EL (cell line): ENCODE results near the gene MNX1.
A peak's percentile ranks its signal among the peaks of the same experiment; 100 is the strongest.

Experiments
- DNase-seq: peaks from one replicate; pipeline ENCODE4 v3.0.0-alpha.2; 2016

MNX1 gene

DNA sequence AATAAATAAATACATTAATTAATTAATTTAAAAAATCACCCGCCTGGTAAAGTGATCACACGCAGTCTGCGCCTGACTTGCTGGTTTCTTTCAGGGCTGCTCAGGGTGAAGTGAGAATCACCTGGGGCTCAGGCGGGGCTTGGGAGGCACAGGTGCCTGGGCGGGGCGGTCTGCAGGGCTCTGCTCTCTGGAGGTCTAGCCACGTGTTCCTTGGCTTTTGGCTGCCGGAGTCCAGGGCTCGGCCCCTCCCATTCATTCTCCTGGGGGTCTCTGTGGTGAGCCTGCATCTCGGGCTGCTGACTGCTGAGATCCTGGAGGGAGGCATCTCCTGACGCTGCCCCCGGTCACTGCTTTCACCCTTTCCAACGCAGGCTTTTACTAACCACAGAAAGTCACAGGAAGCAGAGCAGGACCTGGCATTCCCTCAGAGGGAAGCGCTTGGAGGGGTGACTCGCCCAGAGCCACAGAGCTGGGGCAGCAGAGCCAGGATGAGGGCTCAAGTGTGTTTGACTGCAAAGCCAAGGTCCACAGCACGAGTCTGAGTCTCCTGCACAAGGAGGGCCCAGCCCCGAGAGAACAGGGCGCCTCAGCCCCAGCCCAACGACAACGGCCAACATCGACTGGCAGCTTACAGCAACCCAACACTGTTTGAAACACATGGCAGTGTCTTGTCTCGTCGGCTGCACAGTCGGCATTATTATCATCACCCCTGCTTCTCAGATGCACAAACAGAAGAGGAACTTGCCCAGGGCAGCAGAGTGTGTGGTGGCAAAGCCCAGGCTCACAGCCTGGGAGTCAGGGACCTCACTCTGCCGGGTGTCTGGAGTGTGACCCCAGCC is 22.4 kb upstream of the MNX1 start:
- peak; percentile 46 for DNase-seq

DNA sequence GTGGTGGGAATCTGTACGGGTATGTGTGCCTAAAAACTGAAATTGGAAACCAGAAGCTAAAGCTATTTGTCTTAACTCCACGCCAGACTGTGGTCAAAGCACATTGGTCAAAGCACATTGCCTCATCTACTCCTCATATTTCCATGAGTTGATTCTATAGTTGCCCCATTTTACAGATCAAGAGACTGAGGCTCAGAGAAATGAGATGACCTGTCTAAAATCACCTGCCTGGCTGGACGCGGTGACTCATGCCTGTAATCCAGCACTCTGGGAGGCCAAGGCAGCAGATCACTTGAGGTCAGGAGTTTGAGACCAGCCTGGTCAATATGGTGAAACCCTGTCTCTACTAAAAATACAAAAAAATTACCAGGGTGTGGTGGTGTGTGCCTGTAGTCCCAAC is 21.7 kb upstream of the MNX1 start:
- no peak for DNase-seq

DNA sequence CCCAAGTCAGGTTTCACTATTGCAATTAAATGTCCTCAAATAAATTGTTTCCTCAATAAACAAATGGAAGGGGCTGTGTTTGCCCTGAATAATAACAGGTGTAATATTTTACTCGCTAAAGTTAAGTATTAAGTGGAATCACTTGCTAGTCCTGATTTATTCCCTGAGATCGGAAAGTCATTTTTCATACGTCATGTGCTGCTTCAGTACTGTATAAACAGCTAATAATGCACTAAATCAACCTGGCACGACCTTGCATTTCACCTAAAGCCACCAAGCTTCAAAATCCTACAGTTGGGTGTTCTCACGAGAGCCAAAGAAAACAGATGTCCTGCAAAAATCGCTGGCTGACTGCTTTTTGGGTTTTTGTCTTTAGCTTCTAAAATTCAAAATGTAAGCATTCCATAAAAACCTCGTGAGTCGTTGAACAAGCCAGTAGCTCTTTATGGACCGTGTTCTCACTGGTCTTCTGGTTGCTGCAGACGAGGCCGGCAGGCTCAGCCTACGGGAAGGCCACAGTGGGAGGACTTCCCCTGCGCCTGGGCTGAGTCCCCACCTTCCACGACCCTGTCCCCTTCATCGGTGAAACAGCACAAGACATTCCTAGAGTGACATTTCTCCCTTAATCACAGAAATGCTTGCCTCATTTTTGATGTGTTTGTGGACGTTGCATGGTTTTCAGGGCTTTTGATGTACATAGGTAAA is 17.9 kb upstream of the MNX1 start:
- DNase-seq: no peak

DNA sequence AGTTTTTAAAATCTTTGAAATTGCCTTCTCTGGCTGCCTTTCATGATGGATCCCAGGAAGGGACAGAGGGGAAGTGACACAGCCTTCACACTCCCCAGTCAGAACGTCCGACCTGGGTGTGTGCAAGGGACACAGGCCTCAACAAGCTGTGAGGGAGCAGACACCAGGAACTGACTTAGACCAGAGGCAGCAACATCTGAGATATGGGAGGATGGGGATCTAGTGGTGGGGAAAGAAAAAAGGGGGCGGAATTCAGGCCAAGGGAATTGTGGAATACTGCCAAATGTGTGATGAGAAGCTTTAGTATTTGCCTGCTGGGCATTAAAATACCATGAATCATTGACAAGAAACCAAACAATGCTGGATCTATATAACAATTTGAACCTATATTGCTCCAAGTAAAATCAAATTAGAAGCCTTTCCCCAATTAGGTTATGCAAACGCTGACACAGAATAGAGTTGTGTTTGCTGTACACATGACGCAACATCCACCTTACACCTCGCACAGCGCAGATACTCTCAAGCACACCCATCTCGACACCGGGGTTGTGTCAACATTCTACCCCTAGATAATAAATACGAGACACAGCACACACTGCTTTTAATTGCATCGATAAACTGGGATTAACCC is 17.2 kb upstream of the MNX1 start:
- peak; percentile 76 for DNase-seq

DNA sequence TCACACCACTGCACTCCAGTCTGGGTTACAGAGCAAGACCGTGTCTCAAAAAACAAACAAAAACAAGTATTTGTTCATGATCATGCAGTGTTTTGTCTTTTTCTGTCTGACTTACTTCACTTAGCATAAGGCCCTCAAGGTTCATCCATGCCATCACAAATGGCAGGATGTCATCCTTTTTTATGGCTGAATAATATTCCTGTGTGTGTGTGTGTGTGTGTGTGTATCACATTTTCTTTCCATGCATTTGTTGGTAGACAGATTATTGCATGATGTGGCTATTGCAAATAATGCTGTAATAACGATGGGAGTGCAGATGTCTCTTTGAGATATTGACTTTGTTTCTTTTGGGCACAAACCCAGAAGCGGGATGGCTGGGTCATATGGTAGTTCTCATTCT is 14.3 kb upstream of the MNX1 start:
- DNase-seq: no peak

DNA sequence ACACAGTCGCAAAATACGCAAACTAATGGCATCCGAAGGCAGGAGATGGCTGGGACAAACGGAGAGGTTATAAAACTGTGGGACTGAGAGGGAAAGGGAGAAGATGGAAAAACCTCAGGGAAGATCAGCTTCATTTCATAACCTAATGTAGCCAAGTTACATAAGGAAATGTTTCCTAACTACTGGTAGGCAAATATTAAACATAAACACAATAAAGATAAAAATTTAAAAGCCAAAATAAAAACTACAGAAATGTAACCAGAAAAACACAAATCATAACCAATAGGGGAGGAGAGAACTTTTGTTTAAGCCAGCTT is 13.1 kb upstream of the MNX1 start:
- DNase-seq: no peak

DNA sequence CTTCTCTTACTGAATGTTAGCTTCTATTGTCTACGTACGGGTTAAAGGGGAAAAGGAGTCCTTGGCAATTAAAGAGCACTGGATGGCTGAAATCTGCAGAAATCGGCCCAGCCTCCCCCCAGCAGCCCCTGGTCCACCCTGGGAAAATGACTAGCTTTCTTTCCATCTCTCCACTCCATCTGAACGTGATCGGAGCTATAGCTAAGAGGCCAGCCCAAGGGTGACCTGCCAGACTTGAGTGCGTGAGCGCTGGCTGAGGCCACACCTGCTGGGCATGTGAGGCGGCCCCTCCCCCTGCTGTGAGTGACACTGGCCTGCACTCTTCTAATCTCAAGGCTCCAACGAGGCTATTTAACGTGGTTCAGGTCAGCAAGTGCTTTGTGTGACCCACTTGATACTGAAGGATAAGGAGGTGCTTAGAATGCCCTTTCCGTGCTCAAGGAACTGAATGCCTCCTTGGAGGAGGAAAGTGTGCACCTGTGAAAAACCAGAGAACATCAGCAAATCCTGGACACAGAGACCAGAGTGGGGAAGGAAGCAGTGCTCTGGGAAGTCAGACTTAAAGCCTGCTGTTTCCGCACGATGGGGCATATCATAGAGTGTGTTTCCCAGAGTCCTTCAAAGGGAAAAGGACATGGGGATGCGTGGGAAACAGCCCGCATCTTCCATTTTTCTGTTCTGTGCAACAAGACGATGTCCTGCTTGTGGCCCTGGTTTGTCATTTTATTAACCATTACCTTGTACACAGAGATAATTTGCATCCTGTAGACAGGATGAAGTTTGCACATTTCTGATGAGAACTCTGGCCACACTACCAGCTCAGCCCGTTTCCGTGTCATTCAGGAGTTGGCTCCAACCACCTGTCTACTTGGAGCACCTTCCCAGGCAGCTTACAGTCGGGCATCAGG is 12.5 kb upstream of the MNX1 start:
- no peak for DNase-seq

DNA sequence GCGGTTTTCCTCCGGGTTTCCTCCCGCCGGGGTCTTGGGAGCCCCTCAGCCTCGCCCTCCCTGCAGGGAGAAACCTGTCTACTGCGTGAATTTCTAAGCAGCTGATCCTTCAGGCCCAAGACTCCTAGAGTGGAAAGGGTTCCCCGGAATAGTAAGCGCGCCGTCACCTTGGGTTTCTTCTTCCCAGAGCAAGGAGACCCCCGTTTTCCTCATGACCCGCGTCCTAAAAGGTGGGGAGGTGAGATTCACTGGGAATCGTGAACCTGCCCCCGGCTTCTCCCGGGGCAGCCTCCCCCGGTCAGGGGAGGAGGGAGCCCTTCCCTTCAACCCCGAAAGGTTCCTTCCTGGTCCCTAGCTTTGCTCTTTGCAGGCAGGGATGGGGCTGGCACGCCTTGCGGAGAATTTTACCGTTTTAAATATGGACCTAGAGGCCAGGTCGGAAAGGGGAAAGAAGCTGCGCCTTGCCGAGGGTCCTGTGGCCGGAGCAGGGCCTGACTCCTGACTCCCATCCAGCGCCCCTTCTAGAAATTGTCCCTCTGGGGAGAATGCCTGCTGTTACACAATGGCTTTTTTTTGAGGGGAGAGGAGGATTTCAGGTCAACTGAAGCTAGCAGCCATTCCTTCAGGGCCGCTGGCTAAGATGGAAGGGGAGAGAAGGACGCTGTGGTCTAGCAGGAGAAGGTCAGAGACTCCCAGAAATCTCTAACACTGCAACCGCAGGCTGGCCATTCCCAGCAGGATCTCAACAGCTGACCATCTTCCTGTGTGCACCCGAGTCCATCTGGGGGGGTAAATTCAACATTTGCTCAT is 11.6 kb upstream of the MNX1 start:
- no peak for DNase-seq

DNA sequence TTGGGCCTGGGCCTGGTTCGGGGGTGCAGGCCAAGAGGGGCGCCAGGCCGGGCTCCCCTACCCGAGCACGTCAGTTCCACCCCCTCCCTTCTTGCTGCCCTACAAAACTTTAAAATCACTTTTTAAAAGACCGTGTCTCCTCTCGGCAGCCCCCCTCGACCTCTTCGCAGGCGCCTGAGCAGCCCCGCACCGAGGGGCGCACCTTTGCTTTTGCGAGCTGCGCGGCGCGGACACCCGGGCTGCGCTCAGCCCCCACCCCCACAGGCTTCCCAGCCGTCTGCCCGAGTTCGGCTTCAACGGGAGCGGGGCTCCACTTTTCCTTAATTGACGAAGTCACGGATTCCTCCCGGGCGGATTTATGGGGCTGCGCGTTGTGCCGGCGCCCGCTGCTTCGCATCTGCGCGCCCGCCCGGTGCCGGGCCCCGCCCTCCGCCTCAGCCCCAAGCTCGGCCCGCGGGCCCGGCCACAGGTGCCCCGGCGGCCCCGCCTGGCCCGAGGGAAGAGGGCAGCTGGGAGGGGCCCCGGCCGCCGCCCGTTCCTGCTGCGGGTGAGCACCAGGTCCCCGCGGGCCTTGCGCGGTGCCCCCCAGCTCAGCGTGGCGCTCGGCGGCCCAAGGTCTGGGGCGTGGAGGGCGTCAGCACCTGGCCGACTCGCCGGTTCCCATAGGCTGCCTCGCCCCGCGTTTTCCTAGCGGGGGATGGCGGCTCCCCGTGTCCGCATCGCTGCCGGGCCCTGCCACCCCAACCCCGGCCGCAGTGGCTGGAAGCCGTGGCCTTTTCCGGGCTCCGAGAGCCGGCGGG is 10.8 kb upstream of the MNX1 start:
- no peak for DNase-seq

DNA sequence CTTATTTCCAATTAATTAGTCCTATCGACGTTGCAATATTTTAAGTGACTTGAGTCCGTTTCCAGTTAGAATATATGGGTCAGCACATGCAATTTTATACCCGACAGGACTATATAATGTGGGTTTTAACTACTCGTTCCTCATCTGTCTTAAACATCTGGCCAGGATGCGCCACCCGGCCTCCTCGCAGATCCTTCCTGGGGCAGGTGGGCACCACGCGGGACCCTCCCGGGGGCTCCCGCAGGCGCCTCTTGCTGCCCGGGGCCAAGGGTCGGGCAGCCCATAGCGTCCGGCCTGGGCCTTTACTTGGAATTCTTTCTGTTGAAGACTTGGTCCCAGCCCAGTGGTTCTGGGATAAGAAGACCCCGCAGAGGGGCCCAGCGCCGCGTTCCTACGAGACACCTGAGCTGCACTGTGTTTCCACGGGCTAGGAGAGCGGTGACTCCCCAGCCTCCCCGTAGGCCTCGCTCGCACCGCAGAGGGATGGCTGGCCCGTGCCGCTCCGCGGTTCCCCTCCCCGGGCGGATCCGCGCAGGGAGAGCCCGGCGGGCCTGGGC is 10.1 kb upstream of the MNX1 start:
- DNase-seq: no peak

DNA sequence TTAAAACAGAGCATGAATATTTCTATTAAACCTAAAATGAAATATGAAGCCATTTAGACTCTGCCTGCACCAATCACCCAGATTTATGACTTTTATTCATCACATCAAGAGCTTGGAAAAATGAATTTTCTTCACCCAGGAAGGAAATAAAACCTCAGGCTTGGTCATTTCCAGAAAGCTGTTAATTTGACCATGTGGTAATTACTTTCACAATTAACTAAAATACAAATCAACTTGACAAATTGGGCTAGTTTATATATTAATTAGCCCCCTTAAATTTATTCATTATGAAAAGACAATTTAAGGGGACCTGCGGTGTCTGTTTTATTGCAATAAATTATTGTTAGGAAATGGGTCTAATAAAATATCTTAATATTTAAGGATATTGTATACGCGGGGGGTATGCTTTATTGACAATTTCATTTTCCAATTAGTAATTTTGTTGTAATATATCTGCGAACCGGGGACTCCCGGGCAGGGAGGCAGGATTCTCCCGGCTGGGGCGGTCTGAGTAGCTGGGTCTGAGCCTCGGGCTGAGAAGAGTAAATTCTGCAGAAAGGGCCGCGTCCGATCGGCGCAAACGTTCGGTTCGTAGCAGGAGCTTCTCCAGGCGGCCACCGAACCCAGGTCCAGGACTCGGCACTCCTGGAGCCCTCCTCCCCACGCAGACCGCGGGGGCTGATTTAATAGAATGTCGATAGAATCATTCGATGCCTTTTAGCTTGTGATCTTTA is 9.4 kb upstream of the MNX1 start:
- DNase-seq: no peak

DNA sequence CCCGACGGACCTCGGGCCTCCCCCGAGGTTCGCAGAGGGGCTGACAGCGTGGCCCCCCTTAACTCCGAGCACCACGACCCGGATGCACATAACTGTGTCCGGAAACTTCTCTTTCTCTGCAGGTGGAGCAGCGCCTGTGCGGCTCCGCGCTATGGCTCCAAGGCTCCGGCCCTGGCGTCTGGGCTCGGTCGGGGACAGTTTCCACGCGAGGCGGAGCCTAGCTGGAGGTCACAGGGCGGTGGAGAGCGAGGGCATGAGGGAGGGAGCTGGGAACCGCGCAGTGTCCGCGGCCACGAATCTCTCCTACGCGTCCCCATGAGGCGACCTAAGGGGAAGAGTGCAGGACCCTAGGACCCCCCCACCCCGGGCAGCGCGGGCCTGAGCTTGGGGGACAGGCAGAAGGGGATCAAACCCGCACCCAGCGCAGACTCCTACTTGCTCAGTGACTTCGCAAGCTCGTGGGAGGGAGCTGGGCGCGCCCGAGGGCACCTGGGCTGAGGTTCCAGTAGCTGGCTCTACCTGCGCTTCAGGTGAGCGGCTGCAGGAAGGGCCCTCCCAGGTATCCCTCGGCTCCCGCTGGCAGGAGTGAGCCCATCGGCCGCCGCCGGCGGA is 8.6 kb upstream of the MNX1 start:
- no peak for DNase-seq

DNA sequence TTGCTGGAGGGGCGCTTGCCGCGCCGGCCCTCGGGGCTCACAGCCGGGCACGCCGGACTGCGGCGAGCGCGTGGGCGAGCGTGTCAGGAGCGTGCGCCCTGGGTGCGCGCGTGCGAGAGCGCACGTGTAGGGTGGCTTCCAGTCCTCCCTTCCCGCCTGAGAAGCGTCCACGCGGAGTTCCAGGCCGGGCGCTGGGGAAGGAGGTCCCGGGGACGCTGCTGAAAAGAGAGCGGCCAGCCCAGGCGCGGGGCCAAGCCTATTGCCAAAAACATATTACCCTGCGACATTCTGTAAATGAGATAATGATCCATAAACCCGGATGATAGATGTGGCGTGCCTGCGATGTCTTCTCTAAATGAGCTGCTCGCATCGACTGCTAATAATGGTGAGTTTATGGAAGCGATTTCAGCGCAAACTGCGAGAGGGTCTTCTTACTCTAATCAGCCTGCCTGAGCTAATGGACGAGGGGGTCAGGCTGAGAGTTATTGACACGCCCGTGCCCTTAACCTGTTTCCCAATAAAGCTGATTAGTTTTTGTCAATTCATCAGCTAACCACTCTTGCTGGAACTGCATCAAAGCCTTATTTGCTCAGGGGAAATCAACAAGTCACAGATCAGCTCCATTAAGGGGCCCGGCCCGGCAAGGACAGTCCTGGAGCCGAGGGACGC is 8.0 kb upstream of the MNX1 start:
- no peak for DNase-seq

DNA sequence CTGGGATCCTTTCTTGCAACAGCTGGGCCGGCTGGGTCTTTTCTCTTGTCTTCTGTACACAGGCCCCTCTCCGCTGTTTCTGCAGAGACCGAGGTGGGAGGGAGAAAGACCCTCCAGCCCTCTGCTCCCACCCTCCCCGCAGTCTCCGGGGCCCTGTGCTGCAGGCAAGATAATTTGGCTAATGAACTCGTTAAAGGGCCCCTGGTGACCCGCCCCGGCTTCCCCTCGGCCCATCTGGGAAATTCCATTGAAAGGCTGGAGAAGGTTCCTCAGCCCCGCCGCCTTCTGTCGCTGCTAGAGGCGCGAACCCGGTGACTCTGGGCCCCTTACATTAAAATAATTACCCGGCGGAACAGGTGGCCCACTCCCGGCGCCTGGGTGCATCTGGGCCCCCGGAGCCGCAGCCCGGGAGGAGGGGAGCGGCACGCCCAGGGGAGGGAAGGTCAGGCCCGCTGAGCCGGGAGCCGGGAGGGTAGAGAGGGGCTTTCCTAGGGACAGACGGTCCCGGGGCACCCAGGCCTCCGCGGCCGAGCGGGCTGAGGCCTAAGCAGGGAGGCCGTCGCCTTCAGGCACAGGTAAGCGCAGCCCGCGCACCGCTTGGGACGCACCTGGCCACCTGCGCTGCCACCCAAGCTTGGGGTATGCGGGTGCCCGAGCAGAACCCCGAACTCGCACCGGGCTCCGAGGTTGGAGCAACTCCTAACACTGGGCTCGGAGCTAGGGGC is 7.3 kb upstream of the MNX1 start:
- no peak for DNase-seq

DNA sequence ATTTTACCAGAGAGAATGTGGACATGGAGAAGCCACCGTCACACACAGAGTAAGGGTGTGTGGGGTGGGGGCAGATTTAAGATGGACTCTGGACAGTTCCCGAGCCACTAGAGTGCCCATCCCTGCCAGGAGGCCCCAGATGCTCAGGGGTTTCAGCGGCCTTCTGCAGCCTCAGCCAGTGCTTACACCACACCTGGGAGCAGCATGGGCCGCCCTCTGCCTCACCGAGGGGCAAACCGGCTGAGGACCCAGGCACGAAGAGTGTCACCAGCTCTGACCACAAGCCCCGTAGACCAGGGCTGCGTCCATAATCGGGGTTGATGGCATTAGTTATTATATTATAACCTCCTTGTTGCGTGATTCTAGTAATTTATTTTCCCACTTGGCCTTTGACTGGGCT is 6.7 kb upstream of the MNX1 start:
- DNase-seq: no peak

DNA sequence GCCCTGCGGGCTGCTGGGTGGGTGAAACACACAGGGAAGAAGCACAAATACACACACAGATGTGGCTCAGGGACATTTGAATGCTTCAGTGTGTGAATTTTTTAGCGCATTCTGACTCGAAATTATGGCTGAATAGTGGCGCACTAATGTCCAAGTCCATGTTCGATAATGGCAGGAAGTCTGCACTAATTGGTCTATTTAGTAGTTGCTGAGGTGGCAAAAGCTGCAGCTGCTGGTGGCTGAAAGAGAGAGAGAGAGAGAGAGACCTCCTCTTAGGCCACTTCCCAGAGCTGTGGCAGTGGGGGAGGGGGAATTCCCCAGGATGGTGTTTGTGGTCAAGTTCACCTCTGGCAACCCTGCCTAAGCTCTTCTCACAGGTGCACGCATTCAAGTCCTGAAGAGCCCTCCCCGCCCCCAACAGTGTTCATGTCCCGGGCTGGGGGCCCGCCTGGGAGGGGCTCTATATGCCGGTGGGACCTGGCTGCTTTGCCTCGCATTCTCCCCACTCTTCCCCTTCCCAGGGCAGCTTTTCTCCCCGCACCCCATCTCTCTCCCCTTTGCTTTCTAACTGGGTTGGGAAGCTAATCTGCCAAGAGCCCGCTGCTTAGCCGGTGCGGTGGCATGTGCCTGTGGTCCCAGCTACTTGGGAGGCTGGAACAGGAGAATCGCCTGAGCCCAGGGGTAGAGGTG is 6.0 kb upstream of the MNX1 start:
- no peak for DNase-seq

DNA sequence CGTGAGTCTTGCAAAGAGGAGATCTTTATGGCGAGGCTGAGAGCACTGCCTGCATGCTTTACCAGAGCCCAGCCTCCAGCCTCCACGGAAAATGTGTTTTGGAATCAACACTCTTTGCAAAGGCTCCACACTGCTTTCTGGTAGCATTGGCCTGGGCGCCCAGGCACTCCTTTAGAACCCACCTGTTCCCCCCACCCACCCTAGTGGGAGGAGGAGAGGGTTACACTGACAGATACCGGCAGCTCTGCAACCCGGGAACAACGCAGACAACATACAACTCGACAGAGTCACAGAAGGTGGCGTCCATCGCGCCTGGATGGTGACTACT is 5.5 kb upstream of the MNX1 start:
- no peak for DNase-seq
